ENCODE results near the gene YOD1. TPM values are rescaled to one million over a fixed set of nuclear protein-coding genes. Genes with fewer than 3 reads are reported as not detected.
"Not testable (repeated sequence)": the region's sequence is repeated elsewhere in the genome, so short reads cannot be mapped to it uniquely, and the experiment has no call there.

YOD1 gene
- total and polyA plus RNA-seq, 2 donors: 10.5 to 11.5 TPM

GRCh38 chr1:207047505-207047904 lies 3.5 kb downstream of the YOD1 start:
- DNase-seq (ENCODE audit: low read depth in 6 of 9, low spot score in 9 of 9): no peak
- Histone ChIP-seq H3K36me3 (ENCODE audit: control insufficient read depth in 2 of 2, insufficient read depth in 2 of 2, low read length in 1 of 2) (peaks cover 4 to 29% of the 10 kb centered on the region in 2 donors), H3K9me3 (ENCODE audit: control insufficient read depth in 2 of 2, insufficient read depth in 1 of 2, low read length in 1 of 2) (no peaks in the 10 kb centered on the region), H3K27ac (ENCODE audit: low read depth in 1 of 2, low read length in 1 of 2) (no peak overlapping the region), H3K4me1 (ENCODE audit: control insufficient read depth in 2 of 2, insufficient read depth in 2 of 2, low read length in 2 of 2) (peaks cover 10 to 18% of the 10 kb centered on the region in 2 donors), H3K27me3 (ENCODE audit: control insufficient read depth in 2 of 2, insufficient read depth in 1 of 2, low read length in 1 of 2) (no peaks in the 10 kb centered on the region), H3K4me3 (ENCODE audit: low read length in 2 of 2) (no peak overlapping the region)
- 100% methylated on average over 1 of the region's 1 CpG for WGBS

GRCh38 chr1:207045453-207045852 lies 5.6 kb downstream of the YOD1 start:
- H3K4me1 ChIP-seq (ENCODE audit: control insufficient read depth in 2 of 2, insufficient read depth in 2 of 2, low read length in 2 of 2): peaks cover 0 to 3% of the 10 kb centered on the region in 2 donors

GRCh38 chr1:207041397-207041796 lies 9.6 kb downstream of the YOD1 start:
- not testable (repeated sequence) for H3K4me3 ChIP-seq (ENCODE audit: low read length in 2 of 2); H3K9me3 ChIP-seq (ENCODE audit: control insufficient read depth in 2 of 2, insufficient read depth in 1 of 2, low read length in 1 of 2); H3K27ac ChIP-seq (ENCODE audit: low read depth in 1 of 2, low read length in 1 of 2); DNase-seq (ENCODE audit: low read depth in 6 of 9, low spot score in 9 of 9); H3K4me1 ChIP-seq (ENCODE audit: control insufficient read depth in 2 of 2, insufficient read depth in 2 of 2, low read length in 2 of 2); H3K27me3 ChIP-seq (ENCODE audit: control insufficient read depth in 2 of 2, insufficient read depth in 1 of 2, low read length in 1 of 2); H3K36me3 ChIP-seq (ENCODE audit: control insufficient read depth in 2 of 2, insufficient read depth in 2 of 2, low read length in 1 of 2)
- 94% methylated on average over 2 of the region's 2 CpGs for WGBS

More at GRCh38 chr1:207045453-207045852, 5.6 kb downstream of the YOD1 start:
- WGBS: 96% methylated on average over 2 of the region's 2 CpGs
- H3K27me3 ChIP-seq (ENCODE audit: control insufficient read depth in 2 of 2, insufficient read depth in 1 of 2, low read length in 1 of 2): no peaks in the 10 kb centered on the region
- no peak for DNase-seq (ENCODE audit: low read depth in 6 of 9, low spot score in 9 of 9)
- H3K4me3 ChIP-seq (ENCODE audit: low read length in 2 of 2): no peak overlapping the region
- H3K27ac ChIP-seq (ENCODE audit: low read depth in 1 of 2, low read length in 1 of 2): no peak overlapping the region
- no peaks in the 10 kb centered on the region for H3K9me3 ChIP-seq (ENCODE audit: control insufficient read depth in 2 of 2, insufficient read depth in 1 of 2, low read length in 1 of 2)
- peaks cover 4 to 29% of the 10 kb centered on the region in 2 donors for H3K36me3 ChIP-seq (ENCODE audit: control insufficient read depth in 2 of 2, insufficient read depth in 2 of 2, low read length in 1 of 2)

- H3K27me3 ChIP-seq (ENCODE audit: control insufficient read depth in 2 of 2, insufficient read depth in 1 of 2, low read length in 1 of 2): no peaks in the 10 kb centered on the region
- peaks cover 0 to 4% of the 10 kb centered on the region in 2 donors for H3K36me3 ChIP-seq (ENCODE audit: control insufficient read depth in 2 of 2, insufficient read depth in 2 of 2, low read length in 1 of 2)
- H3K27ac ChIP-seq (ENCODE audit: low read depth in 1 of 2, low read length in 1 of 2): no peak overlapping the region
- 94% methylated on average over 3 of the region's 3 CpGs for WGBS
- H3K4me3 ChIP-seq (ENCODE audit: low read length in 2 of 2): no peak overlapping the region
- H3K9me3 ChIP-seq (ENCODE audit: control insufficient read depth in 2 of 2, insufficient read depth in 1 of 2, low read length in 1 of 2): no peaks in the 10 kb centered on the region
- H3K4me1 ChIP-seq (ENCODE audit: control insufficient read depth in 2 of 2, insufficient read depth in 2 of 2, low read length in 2 of 2): no peaks in the 10 kb centered on the region
- DNase-seq (ENCODE audit: low read depth in 6 of 9, low spot score in 9 of 9): no peak
Measured at GRCh38 chr1:207040181-207040533, 10.9 kb downstream of the YOD1 start.

GRCh38 chr1:207039380-207040180 lies 11.4 kb downstream of the YOD1 start:
- Histone ChIP-seq H3K27me3 (ENCODE audit: control insufficient read depth in 2 of 2, insufficient read depth in 1 of 2, low read length in 1 of 2) (no peaks in the 10 kb centered on the region), H3K9me3 (ENCODE audit: control insufficient read depth in 2 of 2, insufficient read depth in 1 of 2, low read length in 1 of 2) (no peaks in the 10 kb centered on the region), H3K27ac (ENCODE audit: low read depth in 1 of 2, low read length in 1 of 2) (no peak overlapping the region), H3K4me3 (ENCODE audit: low read length in 2 of 2) (no peak overlapping the region), H3K4me1 (ENCODE audit: control insufficient read depth in 2 of 2, insufficient read depth in 2 of 2, low read length in 2 of 2) (no peaks in the 10 kb centered on the region), H3K36me3 (ENCODE audit: control insufficient read depth in 2 of 2, insufficient read depth in 2 of 2, low read length in 1 of 2) (peaks cover 0 to 4% of the 10 kb centered on the region in 2 donors)
- no peak for DNase-seq (ENCODE audit: low read depth in 6 of 9, low spot score in 9 of 9)
- WGBS: 98% methylated on average over 4 of the region's 4 CpGs

GRCh38 chr1:207036865-207037264 lies 14.1 kb downstream of the YOD1 start:
- no peaks in the 10 kb centered on the region for H3K27me3 ChIP-seq (ENCODE audit: control insufficient read depth in 2 of 2, insufficient read depth in 1 of 2, low read length in 1 of 2)
- DNase-seq (ENCODE audit: low read depth in 6 of 9, low spot score in 9 of 9): no peak
- H3K9me3 ChIP-seq (ENCODE audit: control insufficient read depth in 2 of 2, insufficient read depth in 1 of 2, low read length in 1 of 2): no peaks in the 10 kb centered on the region
- no peak overlapping the region for H3K27ac ChIP-seq (ENCODE audit: low read depth in 1 of 2, low read length in 1 of 2)
- H3K4me3 ChIP-seq (ENCODE audit: low read length in 2 of 2): no peak overlapping the region
- no peaks in the 10 kb centered on the region for H3K4me1 ChIP-seq (ENCODE audit: control insufficient read depth in 2 of 2, insufficient read depth in 2 of 2, low read length in 2 of 2)
- H3K36me3 ChIP-seq (ENCODE audit: control insufficient read depth in 2 of 2, insufficient read depth in 2 of 2, low read length in 1 of 2): no peaks in the 10 kb centered on the region
- 100% methylated on average over 1 of the region's 1 CpG for WGBS

- Histone ChIP-seq H3K4me1 (ENCODE audit: control insufficient read depth in 2 of 2, insufficient read depth in 2 of 2, low read length in 2 of 2) (no peaks in the 10 kb centered on the region), H3K4me3 (ENCODE audit: low read length in 2 of 2) (no peak overlapping the region), H3K9me3 (ENCODE audit: control insufficient read depth in 2 of 2, insufficient read depth in 1 of 2, low read length in 1 of 2) (no peaks in the 10 kb centered on the region), H3K27me3 (ENCODE audit: control insufficient read depth in 2 of 2, insufficient read depth in 1 of 2, low read length in 1 of 2) (no peaks in the 10 kb centered on the region), H3K27ac (ENCODE audit: low read depth in 1 of 2, low read length in 1 of 2) (no peak overlapping the region), H3K36me3 (ENCODE audit: control insufficient read depth in 2 of 2, insufficient read depth in 2 of 2, low read length in 1 of 2) (no peaks in the 10 kb centered on the region)
- 84% methylated on average over 4 of the region's 4 CpGs for WGBS
- no peak for DNase-seq (ENCODE audit: low read depth in 6 of 9, low spot score in 9 of 9)
Measured at GRCh38 chr1:207035877-207036551, 15.0 kb downstream of the YOD1 start.

GRCh38 chr1:207034998-207035397 lies 16.0 kb downstream of the YOD1 start:
- Histone ChIP-seq H3K4me3 (ENCODE audit: low read length in 2 of 2) (no peak overlapping the region), H3K4me1 (ENCODE audit: control insufficient read depth in 2 of 2, insufficient read depth in 2 of 2, low read length in 2 of 2) (no peaks in the 10 kb centered on the region), H3K9me3 (ENCODE audit: control insufficient read depth in 2 of 2, insufficient read depth in 1 of 2, low read length in 1 of 2) (no peaks in the 10 kb centered on the region), H3K27me3 (ENCODE audit: control insufficient read depth in 2 of 2, insufficient read depth in 1 of 2, low read length in 1 of 2) (no peaks in the 10 kb centered on the region), H3K27ac (ENCODE audit: low read depth in 1 of 2, low read length in 1 of 2) (no peak overlapping the region), H3K36me3 (ENCODE audit: control insufficient read depth in 2 of 2, insufficient read depth in 2 of 2, low read length in 1 of 2) (no peaks in the 10 kb centered on the region)
- no peak for DNase-seq (ENCODE audit: low read depth in 6 of 9, low spot score in 9 of 9)

GRCh38 chr1:207034208-207034607 lies 16.8 kb downstream of the YOD1 start:
- no peak for DNase-seq (ENCODE audit: low read depth in 6 of 9, low spot score in 9 of 9)
- 98% methylated on average over 1 of the region's 1 CpG for WGBS
- H3K9me3 ChIP-seq (ENCODE audit: control insufficient read depth in 2 of 2, insufficient read depth in 1 of 2, low read length in 1 of 2): no peaks in the 10 kb centered on the region
- H3K4me1 ChIP-seq (ENCODE audit: control insufficient read depth in 2 of 2, insufficient read depth in 2 of 2, low read length in 2 of 2): no peaks in the 10 kb centered on the region
- no peaks in the 10 kb centered on the region for H3K27me3 ChIP-seq (ENCODE audit: control insufficient read depth in 2 of 2, insufficient read depth in 1 of 2, low read length in 1 of 2)
- H3K4me3 ChIP-seq (ENCODE audit: low read length in 2 of 2): no peak overlapping the region
- no peak overlapping the region for H3K27ac ChIP-seq (ENCODE audit: low read depth in 1 of 2, low read length in 1 of 2)
- no peaks in the 10 kb centered on the region for H3K36me3 ChIP-seq (ENCODE audit: control insufficient read depth in 2 of 2, insufficient read depth in 2 of 2, low read length in 1 of 2)

All from thymus (tissue), 11 donors.